Measurements from ENCODE around the gene KHDRBS2.

Gene KHDRBS2

DNA sequence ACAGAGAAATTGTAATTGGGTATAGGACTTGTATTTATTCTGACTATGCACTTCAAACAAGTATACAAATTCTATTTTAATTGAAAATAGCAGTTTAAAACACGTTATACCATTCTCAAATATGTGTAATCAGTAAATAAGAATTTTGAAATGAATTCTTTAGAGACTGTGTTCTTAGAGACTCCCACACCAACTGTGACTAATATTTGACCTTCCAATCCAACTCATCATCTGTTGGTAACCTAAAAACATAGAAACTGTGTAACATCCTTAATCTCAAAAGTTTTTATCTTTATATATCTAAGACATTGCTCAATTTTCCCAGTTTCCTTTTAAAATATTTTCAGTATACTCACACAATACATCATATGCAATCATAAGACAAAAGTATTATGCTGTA, 83.9 kb downstream of the KHDRBS2 start:
- intact Hi-C loops (cut with DNase I), result no loop called here
- no peak for DNase-seq

- intact Hi-C loops (cut with DNase I), result no loop called here
- no peak for DNase-seq
Measured at GRCh38 chr6:62192593-62192992, 93.4 kb downstream of the KHDRBS2 start.

- intact Hi-C loops (cut with DNase I), result no loop called here
- DNase-seq, result no peak
Measured at GRCh38 chr6:62175195-62175594, 110.8 kb downstream of the KHDRBS2 start.

- intact Hi-C loops (cut with DNase I), result no loop called here
- DNase-seq, result no peak
Measured at GRCh38 chr6:62174548-62174947, 111.5 kb downstream of the KHDRBS2 start.

GRCh38 chr6:62167736-62168135, 118.3 kb downstream of the KHDRBS2 start:
- no peak for DNase-seq
- intact Hi-C loops (cut with DNase I), result no loop called here

DNA sequence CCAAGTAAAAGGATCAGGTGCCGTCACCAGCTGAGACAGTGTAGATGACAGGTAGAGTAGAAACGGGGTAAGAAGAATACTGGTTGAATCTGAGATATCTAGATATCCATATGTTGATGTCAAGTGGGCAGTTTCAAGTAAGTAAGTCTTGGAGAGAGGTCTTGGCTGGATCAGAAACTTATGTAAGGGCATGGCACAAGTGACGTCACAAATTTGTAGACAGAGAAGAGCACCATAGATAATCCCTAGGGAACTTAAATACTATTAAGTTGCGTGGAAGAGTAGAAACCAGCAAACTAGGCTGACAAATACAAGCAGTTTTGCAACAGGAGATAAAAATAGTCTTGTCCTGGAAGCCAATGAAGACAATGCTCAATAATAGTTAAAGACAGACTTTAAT, 123.2 kb downstream of the KHDRBS2 start:
- no peak for DNase-seq
- intact Hi-C loops (cut with DNase I), result no loop called here

DNA sequence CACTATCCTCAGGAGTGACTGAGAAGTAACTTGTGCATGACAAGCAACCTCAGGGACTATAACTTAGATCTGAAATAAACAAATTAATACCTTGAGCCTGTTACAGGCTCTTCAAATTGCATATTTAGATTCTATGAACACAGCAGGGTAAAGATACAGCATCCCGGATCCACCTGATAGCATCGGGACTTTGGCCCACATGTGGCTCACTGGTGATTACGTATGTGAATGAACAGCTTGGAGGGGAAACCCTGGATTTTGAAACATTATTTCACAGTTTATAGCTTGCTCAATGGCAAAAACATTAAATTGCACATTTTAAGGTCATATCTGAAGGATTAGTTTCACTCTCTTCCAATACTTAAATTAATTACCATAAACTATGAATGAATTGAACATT, 133.2 kb downstream of the KHDRBS2 start:
- intact Hi-C loops (cut with DNase I), result no loop called here
- no peak for DNase-seq

- intact Hi-C loops (cut with DNase I), result no loop called here
- DNase-seq, result peak in 4 of 10 donors; percentile 15 to 32 (median 22)
Measured at GRCh38 chr6:62150048-62150663, 135.9 kb downstream of the KHDRBS2 start.

DNA sequence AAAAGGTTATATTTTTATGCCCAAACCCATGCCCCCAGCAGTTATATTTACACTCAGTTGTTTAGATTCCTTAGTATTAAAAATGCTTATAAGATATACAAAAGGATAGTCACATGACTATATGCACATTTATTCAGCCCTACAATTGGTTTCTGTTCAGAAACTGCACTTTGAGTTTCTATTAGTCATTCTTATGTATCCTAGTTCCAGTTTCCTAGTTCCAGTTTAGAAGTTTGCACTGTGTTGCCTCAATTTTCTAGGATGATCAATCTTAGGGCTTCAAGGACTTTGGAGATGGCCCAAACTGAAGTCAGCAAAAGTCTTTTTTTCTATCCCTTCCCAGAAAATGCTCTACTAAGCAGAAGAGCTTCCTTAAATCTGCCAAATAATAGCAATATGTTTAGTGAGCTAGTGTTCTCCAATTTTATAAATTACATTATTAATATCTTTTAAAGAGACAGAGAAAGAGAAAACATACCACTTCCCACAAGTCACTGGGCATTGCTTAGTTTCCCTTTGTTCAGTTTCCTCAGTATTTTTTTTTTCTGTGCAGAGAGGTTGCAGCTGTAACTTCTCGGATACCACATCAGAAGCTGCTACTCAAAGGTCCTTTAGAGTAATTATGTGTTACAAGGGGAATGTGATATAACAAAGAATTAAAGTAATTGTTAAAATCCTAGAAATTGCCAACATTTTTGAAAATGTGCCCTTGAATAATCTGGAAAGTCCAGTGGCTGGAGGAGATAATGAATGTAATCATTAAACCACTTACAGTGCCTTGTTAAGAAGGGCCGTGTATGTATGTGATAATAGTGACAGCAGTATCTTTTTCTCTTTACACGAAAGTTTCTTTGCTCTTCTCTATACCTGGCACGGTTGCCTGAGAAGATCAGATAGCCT, 138.8 kb downstream of the KHDRBS2 start:
- intact Hi-C loops (cut with DNase I), result loop anchor here (1.0 kb wide), 1 partner anchor 338 kb away; no protein-coding TSS in a partner anchor
- DNase-seq, result no peak

DNA sequence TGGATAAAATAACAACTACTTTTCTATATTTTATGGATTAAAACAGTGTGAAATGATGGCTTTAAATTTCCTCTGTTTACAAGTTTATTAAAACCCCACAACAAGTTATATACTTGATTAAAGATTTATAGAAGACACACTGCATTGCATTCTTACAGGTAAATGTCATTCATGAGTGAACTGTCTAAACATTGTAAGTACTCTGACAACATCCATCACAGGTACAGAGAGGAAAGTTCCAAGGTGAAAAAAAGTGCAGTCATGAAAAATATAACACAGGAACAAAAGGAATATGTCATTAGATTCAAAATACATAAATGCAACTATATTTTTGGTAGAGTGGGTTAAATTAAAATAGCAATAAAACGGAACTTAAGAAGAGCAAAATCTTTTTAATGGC, 156.9 kb downstream of the KHDRBS2 start:
- intact Hi-C loops (cut with DNase I), result no loop called here
- no peak for DNase-seq

DNA sequence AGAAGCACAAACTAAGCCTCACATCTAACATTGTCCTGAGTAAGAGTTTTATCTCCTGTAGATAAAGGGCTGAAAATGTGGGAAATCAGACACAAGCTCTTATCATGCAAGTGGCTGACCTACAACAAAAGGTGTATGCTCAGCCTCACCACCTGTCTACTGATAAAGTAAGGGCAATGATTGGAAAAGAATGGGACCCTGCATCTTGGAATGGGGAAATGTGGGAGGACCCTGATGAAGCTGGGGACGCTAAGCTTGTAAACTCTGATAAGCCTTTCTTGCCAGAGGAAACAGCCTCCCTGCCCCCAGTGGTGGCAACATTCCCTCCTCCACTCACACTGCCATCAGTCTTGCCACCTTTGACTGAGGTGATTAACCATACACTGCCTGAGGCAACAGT, 166.6 kb downstream of the KHDRBS2 start:
- intact Hi-C loops (cut with DNase I), result no loop called here
- no peak for DNase-seq

DNA sequence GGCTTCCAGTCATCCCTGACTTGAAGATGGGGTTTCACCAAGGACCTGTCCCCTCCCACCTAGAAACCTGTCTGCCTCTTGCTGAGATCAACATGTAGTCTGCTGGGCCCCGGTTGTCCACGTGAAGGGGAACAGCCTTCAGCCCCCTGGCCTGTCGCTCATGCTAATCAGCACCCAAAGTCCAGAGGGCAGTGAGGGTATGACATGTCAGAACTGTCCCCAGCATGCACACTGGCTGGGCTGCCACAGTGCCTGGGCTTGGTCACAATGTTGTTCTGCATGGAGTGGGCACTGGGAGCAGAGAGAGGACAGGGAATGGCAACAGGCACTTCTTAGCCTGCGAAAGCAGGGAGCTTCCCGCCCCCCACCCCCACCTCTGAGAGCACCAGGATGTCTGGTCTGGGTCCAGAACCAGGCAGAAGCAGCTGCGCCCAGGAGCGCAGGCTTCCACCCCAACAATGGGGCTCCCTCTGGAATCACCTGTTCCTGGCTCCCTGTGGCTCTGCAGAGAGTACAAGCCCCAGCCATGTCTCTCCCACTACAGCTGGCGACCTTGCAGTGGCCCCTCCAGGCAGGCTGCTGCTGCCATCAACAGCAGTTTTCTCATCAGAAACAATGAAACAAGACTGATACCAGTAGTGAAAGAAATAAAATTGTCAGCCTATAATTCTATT, 182.7 kb downstream of the KHDRBS2 start:
- peak in 1 of 10 donors; percentile 72 for DNase-seq
- intact Hi-C loops (cut with DNase I), result no loop called here

DNA sequence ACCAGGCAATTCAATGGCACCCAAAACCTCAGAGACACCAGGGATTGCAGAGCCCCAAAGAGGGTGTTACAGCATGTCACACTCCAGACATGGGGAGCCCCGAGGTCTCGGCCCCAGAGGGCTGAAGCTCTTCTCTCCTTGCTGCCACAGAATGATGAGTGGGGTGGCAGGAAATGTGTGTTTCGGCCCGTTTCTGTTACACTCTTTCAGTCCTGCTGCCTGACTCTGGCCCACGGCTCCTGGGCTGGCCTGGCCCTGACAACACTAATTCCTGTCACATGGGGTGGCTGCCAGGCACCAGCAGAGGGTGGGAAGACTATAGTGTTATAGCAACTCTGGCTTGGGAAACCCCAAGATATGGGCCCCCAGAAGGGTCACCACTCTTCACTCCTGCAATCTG, 183.6 kb downstream of the KHDRBS2 start:
- intact Hi-C loops (cut with DNase I), result no loop called here
- DNase-seq, result peak in 1 of 10 donors; percentile 50

DNA sequence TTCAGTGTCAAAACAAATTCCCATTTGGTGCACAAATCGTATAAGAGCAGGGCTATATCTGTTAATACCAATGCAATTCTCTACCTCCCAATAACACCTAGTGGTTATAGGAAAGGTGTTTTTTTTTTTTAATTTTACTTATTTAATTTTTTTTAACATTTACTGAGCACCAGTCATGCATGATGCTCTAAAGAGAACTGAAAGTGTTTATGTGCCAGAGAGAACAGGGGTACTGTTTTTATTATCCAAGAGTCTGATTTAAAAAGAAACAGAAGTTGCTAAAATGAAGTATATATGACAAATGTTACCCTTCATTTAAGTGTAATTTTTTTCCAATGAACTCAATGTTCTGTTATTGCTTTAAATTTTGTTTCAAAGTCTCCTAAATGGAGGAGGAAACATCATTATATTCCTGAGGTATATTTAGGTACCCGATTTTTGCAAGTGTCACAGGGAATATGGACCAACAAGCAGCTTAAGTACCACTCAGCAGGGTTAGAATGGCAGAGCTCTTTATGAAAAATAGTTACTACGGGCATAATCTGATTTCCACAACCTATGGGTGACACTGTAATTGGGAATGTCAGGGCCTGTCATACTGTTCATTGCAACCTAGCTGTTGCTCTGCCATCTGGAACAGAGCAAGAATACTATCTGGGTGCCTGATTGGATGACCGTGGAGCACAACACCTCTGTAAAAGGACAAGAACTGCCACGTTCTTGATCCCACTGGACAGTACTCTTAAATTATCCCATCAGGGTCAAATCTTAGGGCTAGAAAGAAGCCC, 195.4 kb downstream of the KHDRBS2 start:
- DNase-seq, result no peak
- intact Hi-C loops (cut with DNase I), result no loop called here

DNA sequence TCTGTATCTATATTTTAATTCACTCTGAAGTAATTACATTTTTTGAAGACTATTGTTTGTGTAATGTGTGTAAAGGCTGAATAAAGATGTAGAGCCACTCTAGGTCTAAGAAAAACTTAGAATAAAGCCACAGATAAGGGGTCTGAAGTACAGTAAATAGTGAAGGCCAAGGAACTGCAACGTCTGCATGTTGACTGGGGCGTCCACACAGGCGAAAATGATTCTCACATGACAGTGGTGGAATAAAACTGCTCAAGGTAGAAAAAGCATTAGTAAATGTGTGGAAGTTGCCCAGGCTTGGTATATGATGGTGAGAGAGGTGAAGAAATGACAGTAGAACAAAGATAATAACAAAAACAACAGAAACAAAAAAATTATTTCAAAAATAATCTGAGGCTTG, 196.2 kb downstream of the KHDRBS2 start:
- intact Hi-C loops (cut with DNase I), result no loop called here
- DNase-seq, result no peak

GRCh38 chr6:62086047-62086446, 200.0 kb downstream of the KHDRBS2 start:
- intact Hi-C loops (cut with DNase I), result no loop called here
- no peak for DNase-seq

- DNase-seq, result no peak
- intact Hi-C loops (cut with DNase I), result no loop called here
Measured at GRCh38 chr6:62075869-62076268, 210.2 kb downstream of the KHDRBS2 start.

GRCh38 chr6:62059901-62060300, 226.1 kb downstream of the KHDRBS2 start:
- DNase-seq, result no peak
- intact Hi-C loops (cut with DNase I), result no loop called here

DNA sequence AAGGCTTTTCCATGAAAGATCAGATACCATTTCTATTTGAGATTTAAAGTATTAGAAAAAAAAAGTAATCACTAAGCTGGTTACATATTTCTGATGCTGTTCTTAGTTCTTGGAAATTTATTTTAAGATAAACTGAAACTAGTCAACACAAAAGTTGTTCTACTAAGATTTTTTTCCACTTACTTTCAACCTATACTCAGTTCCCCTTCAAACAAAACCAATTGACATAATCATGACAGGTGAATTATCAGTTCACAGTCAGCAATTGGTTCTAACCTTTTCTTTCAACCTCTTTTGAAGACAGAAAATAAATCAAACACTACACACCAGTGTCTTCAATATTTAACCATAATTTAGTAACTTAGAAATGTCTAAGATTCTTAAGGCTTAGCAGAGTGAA, 228.7 kb downstream of the KHDRBS2 start:
- DNase-seq, result no peak
- intact Hi-C loops (cut with DNase I), result no loop called here

GRCh38 chr6:62045502-62045901, 240.5 kb downstream of the KHDRBS2 start:
- no peak for DNase-seq
- intact Hi-C loops (cut with DNase I), result no loop called here

GRCh38 chr6:62043084-62043483, 242.9 kb downstream of the KHDRBS2 start:
- DNase-seq, result no peak

More at GRCh38 chr6:62043084-62043483, 242.9 kb downstream of the KHDRBS2 start:
- intact Hi-C loops (cut with DNase I), result no loop called here

Measured in posterior cingulate gyrus (tissue), 11 donors.